Prostate gland (tissue), 2 donors: Measurements from ENCODE around the gene MELTF.

Source experiments
- POLR2A ChIP-seq: fragments of 450-650 bp; IDR thresholded peaks from one replicate; pipeline ENCODE4 v1.6.1; 2016; ENCODE audit warnings: antibody characterized with exemption, mild to moderate bottlenecking
- POLR2AphosphoS5 ChIP-seq: sonication (generic); formaldehyde crosslinking; IDR thresholded peaks from one replicate; pipeline ENCODE4 v1.6.1; 2017; ENCODE audit warnings: antibody characterized with exemption
- TF ChIP-seq, protein P1 (sequence below), 4 experiments: fragments of 200-600 bp in 2 of 4; fragments of 450-650 bp in 2 of 4; sonication (generic) in 2 of 4; IDR thresholded peaks; 1 replicate in 3 of 4; 2 replicates in 1 of 4; pipeline ENCODE4 v1.5.1; 2016 to 2019; ENCODE audit warnings: antibody characterized with exemption in 4 of 4, mild to moderate bottlenecking in 2 of 4, moderate library complexity in 2 of 4

DNA sequence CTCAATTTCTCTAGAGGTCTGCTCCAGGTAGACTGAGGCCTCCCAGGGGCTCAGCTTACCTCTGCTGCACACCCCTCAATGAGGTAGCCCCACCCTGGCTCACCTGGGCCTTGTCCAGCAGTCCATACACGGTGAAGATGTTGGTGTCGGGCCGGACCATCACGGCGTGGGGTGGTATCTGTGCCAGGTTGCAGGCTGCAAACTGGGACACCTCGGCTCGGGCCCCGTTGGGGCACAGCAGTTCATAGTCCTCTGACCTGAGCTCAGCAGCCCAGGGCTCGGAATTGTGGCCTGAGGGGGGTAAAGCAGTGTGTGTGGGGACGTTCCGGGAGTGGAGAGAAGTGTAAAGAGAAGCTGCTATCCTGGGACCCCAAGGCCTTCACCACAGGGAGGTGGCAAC is 23.2 kb downstream of the MELTF start:
- TF ChIP-seq, protein P1, sequence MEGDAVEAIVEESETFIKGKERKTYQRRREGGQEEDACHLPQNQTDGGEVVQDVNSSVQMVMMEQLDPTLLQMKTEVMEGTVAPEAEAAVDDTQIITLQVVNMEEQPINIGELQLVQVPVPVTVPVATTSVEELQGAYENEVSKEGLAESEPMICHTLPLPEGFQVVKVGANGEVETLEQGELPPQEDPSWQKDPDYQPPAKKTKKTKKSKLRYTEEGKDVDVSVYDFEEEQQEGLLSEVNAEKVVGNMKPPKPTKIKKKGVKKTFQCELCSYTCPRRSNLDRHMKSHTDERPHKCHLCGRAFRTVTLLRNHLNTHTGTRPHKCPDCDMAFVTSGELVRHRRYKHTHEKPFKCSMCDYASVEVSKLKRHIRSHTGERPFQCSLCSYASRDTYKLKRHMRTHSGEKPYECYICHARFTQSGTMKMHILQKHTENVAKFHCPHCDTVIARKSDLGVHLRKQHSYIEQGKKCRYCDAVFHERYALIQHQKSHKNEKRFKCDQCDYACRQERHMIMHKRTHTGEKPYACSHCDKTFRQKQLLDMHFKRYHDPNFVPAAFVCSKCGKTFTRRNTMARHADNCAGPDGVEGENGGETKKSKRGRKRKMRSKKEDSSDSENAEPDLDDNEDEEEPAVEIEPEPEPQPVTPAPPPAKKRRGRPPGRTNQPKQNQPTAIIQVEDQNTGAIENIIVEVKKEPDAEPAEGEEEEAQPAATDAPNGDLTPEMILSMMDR (IDR thresholded peaks at IDR 0.05), result no peak
- no peak for TF ChIP-seq POLR2AphosphoS5
- no peak for TF ChIP-seq POLR2A
